K562 (cell line): Measurements from ENCODE around the gene NAV2. TPM values are rescaled to one million over a fixed set of nuclear protein-coding genes. Genes with fewer than 3 reads are reported as not detected.

ENCODE experiments used
- ATAC-seq: fragments of 200-7000 bp; cut with Tn5 transposase; 3 replicates; pipeline ENCODE4 v1.9.1; 2020; ENCODE audit warnings: moderate library complexity
- BruUV-seq: library from RNA; stranded (reverse); fragments of 400-500 nt; replicated peaks from 2 replicates; lab custom pipeline; 2021; lab: Mats Ljungman, UMichigan
- CTCF ChIA-PET: fragments of 300-600 bp; formaldehyde crosslinking; extraction: SDS; loops from one replicate; lab custom pipeline; 2021; ENCODE audit warnings: low intra/inter-chr PET ratio; lab: Yijun Ruan, JAX
- POLR2A ChIA-PET: fragments of 300-600, 350-650 bp; sonication (Branson Sonifier 250); formaldehyde crosslinking; extraction: SDS; loops from one replicate; lab custom pipeline; 2021; ENCODE audit warnings: antibody characterized with exemption, inconsistent platforms; lab: Yijun Ruan, JAX
- DNase-seq, 4 experiments: peaks; one replicate each; pipeline versions ENCODE4 v3.0.0 to v3.0.0-alpha.2; 2011 to 2018; ENCODE audit warnings: low spot score in 3 of 4, mixed read lengths in 3 of 4; ENCODE audit errors: extremely low read depth in 1 of 4
- FAIRE-seq: peaks from 2 replicates; lab custom pipeline; 2011; peaks lifted over from hg19 to GRCh38; lab: Jason Lieb, UNC
- H2AFZ ChIP-seq: 2 replicates; pipeline ENCODE4 v1.6.0; 2011; ENCODE audit warnings: low read depth, low read length, control low read depth, inconsistent platforms
- H3K27ac ChIP-seq: fragments of 200-600 bp; 3 replicates; pipeline ENCODE4 v1.8.0; 2011; ENCODE audit warnings: low read depth, mild to moderate bottlenecking, control low read depth, inconsistent platforms, low read length, moderate library complexity, mixed read lengths; ENCODE audit errors: extremely low read depth
- H3K27me3 ChIP-seq, 2 experiments: fragments of 300-600 bp in 1 of 2; 2 replicates in 1 of 2; 3 replicates in 1 of 2; pipeline versions ENCODE4 v1.6.0 to v1.8.0; 2011; ENCODE audit warnings: inconsistent platforms in 2 of 2, low read length in 2 of 2, mild to moderate bottlenecking in 1 of 2, mixed read lengths in 1 of 2, moderate library complexity in 1 of 2; ENCODE audit not compliant: control insufficient read depth in 2 of 2, insufficient read depth in 2 of 2
- H3K36me3 ChIP-seq: fragments of 300-600 bp; 3 replicates; pipeline ENCODE4 v1.8.0; 2011; ENCODE audit warnings: mild to moderate bottlenecking, low read length, inconsistent platforms; ENCODE audit not compliant: control insufficient read depth, insufficient read depth
- H3K4me1 ChIP-seq, 2 experiments: fragments of 200-600 bp in 1 of 2; replicated peaks in 1 of 2; 2 replicates in 1 of 2; 3 replicates in 1 of 2; pipeline versions ENCODE4 v1.5.1 to v1.8.0; 2011; ENCODE audit warnings: inconsistent platforms in 2 of 2, low read length in 2 of 2, mild to moderate bottlenecking in 1 of 2, mixed read lengths in 1 of 2, moderate library complexity in 1 of 2; ENCODE audit not compliant: control insufficient read depth in 2 of 2, insufficient read depth in 2 of 2
- H3K4me2 ChIP-seq: 2 replicates; pipeline ENCODE4 v1.6.1; 2011; ENCODE audit warnings: low read length, control low read depth, inconsistent platforms, mixed read lengths; ENCODE audit not compliant: insufficient read depth
- H3K4me3 ChIP-seq: fragments of 200-600 bp; sonication (generic), shearing (Covaris generic); 2 replicates; pipeline ENCODE4 v1.5.1; 2016; ENCODE audit warnings: control low read depth, inconsistent platforms
- H3K79me2 ChIP-seq: fragments of 200-600 bp; 3 replicates; pipeline ENCODE4 v1.8.0; 2011; ENCODE audit warnings: low read length, inconsistent platforms; ENCODE audit not compliant: control insufficient read depth, insufficient read depth
- H3K9ac ChIP-seq, 2 experiments: 2 replicates each; pipeline versions ENCODE4 v1.6.0 to v1.6.1; 2011; ENCODE audit warnings: low read depth in 2 of 2, low read length in 2 of 2, control low read depth in 1 of 2, inconsistent platforms in 1 of 2, mild to moderate bottlenecking in 1 of 2, mixed read lengths in 1 of 2; ENCODE audit not compliant: insufficient read depth in 1 of 2
- H3K9me1 ChIP-seq: one replicate; pipeline ENCODE4 v1.6.0; 2011; ENCODE audit warnings: inconsistent platforms, mild to moderate bottlenecking, low read length, moderate library complexity; ENCODE audit not compliant: control insufficient read depth, insufficient read depth
- H3K9me3 ChIP-seq: replicated peaks from 2 replicates; pipeline ENCODE4 v1.5.1; 2011; ENCODE audit warnings: low read depth, low read length, inconsistent platforms; ENCODE audit not compliant: control insufficient read depth, insufficient read depth
- H4K20me1 ChIP-seq: replicated peaks from 2 replicates; pipeline ENCODE4 v1.6.1; 2011; ENCODE audit warnings: low read length, inconsistent platforms, mixed read lengths; ENCODE audit not compliant: control insufficient read depth, insufficient read depth
- DPF2 ChIP-seq: fragments of 450-650 bp; IDR thresholded peaks from 2 replicates; pipeline ENCODE4 v1.6.1; 2016
- ETS1 ChIP-seq: conservative IDR thresholded peaks from 2 replicates; pipeline ENCODE4 v1.6.1; 2011; ENCODE audit warnings: low read depth, mild to moderate bottlenecking, low read length; ENCODE audit not compliant: control insufficient read depth
- GTF2F1 ChIP-seq: IDR thresholded peaks from 2 replicates; pipeline ENCODE4 v1.6.1; 2011; ENCODE audit warnings: low read depth, low read length, improper control_type of control experiment
- JUND ChIP-seq, 2 experiments: IDR thresholded peaks; 2 replicates in 1 of 2; 3 replicates in 1 of 2; pipeline ENCODE4 v1.6.1; 2011; ENCODE audit warnings: borderline replicate concordance in 2 of 2, low read depth in 2 of 2, low read length in 2 of 2, improper control_type of control experiment in 1 of 2, missing biosample characterization in 1 of 2, missing genetic modification characterization in 1 of 2, missing genetic modification reagents in 1 of 2
- RB1 ChIP-seq: fragments of 450-650 bp; IDR thresholded peaks from 2 replicates; pipeline ENCODE4 v1.6.1; 2017; ENCODE audit warnings: low read depth, mild to moderate bottlenecking
- THRB ChIP-seq: fragments of 450-650 bp; formaldehyde crosslinking; conservative IDR thresholded peaks from 2 replicates; pipeline ENCODE4 v1.4.0; 2022; ENCODE audit warnings: mild to moderate bottlenecking, missing genetic modification characterization
- ZNF407 ChIP-seq: fragments of 450-650 bp; IDR thresholded peaks from 2 replicates; pipeline ENCODE4 v1.6.1; 2016; ENCODE audit warnings: low read depth
- WGBS: fragments of 100-300 bp; shearing (Covaris generic); methylation state at CpG from one replicate; pipeline ENCODE4 v1.1.6; 2016; ENCODE audit warnings: low coverage, mixed read lengths; ENCODE audit not compliant: insufficient coverage; ENCODE audit errors: missing lambda C conversion rate; 5-methylcytosine and 5-hydroxymethylcytosine counted together
- in situ Hi-C: fragments of 300-500 bp; cut with MboI; formaldehyde crosslinking; loops from 4 replicates; pipeline ENCODE4 v1.15.0; 2018; ENCODE audit warnings: inconsistent platforms, mixed read lengths
- intact Hi-C: fragments of 100-400 bp; cut with micrococcal nuclease; formaldehyde crosslinking; loops from 2 replicates; pipeline ENCODE4 v1.14.2; 2022
- polyA plus RNA-seq, 8 experiments: library from polyadenylated mRNA; depleted of rRNA in 4 of 8; stranded (reverse) in 5 of 8; unstranded in 3 of 8; fragments of >200 nt; fragmentation: Nextera tagmentation in 2 of 8; fragmentation: Illumina TruSeq in 1 of 8; extraction: Ambion mirVana in 2 of 8; extraction: Trizol in 1 of 8; gene quantifications; 2 replicates each; pipeline versions ENCODE4 v1.2.1 to v1.2.3, GENCODE V29; 2011 to 2014; ENCODE audit warnings: inconsistent platforms in 1 of 8, missing spikeins in 1 of 8
- total RNA-seq, 7 experiments: library from RNA; depleted of rRNA in 6 of 7; stranded (reverse); fragments of >200 nt in 6 of 7; fragmentation: Illumina TruSeq in 2 of 7; extraction: Trizol in 2 of 7; gene quantifications; 2 replicates each; pipeline versions ENCODE4 v1.2.1 to v1.2.3, GENCODE V29; 2011 to 2021; ENCODE audit warnings: low replicate concordance in 1 of 7

NAV2 gene
- total and polyA plus RNA-seq, 9 of the 15 experiments (the other 6 are each of a cell fraction or from before 2014, with no cell fraction given), result 0.03 to 0.35 (median 0.05) TPM

- Histone ChIP-seq H4K20me1 (no peaks in the 10 kb centered on the region; the same call in 1 of the 2 replicates), H3K27ac (no peak overlapping the region), H3K4me2 (no peak overlapping the region; the same call in 1 of the 2 replicates), H3K9me1 (no peaks in the 10 kb centered on the region), H3K27me3 (peaks cover 2 to 25% of the 10 kb centered on the region in 2 experiments; a peak in 4 of 5 replicates), H3K9me3 (no peaks in the 10 kb centered on the region), H3K79me2 (no peaks in the 10 kb centered on the region), H3K36me3 (no peaks in the 10 kb centered on the region), H3K9ac (peak overlapping the region in 1 of 2 experiments; percentile 43; a peak in 1 of 4 replicates), H3K4me3 (no peak overlapping the region), H3K4me1 (peaks cover 0 to 6% of the 10 kb centered on the region in 2 experiments; a peak in 2 of 5 replicates), H2AFZ (no peak overlapping the region)
- DNase-seq (peak; percentile 70 to 78 (median 74)), ATAC-seq (peak; percentile 84), FAIRE-seq (peak; percentile 89)
- ChIA-PET POLR2A (interaction anchor here (0.6 to 1.3 kb wide), 5 partner anchors 11 to 253 kb away, joined by 3 to 4 read pairs (median 3); no protein-coding TSS in a partner anchor), CTCF (interaction anchor here (0.7 to 4.2 kb wide), 7 partner anchors 180 to 1061 kb away, joined by 3 to 29 read pairs (median 5); no protein-coding TSS in a partner anchor)
- in situ Hi-C loops, result loop anchor here (5.0 to 10.0 kb wide), 2 partner anchors 203 to 570 kb away; no protein-coding TSS in a partner anchor
- no TSS peak for BruUV-seq
- 19% methylated on average over 45 of the region's 51 CpGs for WGBS
- intact Hi-C loops, result loop anchor here (1.0 to 5.0 kb wide), 4 partner anchors 181 to 570 kb away; no protein-coding TSS in a partner anchor
- no peak for TF ChIP-seq JUND (IDR thresholded peaks at IDR 0.05; ENCODE audit: borderline replicate concordance, low read depth, low read length)
- no peak for TF ChIP-seq JUND (tag; IDR thresholded peaks at IDR 0.05; ENCODE audit: borderline replicate concordance, low read depth, low read length)
- TF ChIP-seq ZNF407, result no peak
- 0 out of 2 replicates have a peak, but pooled peaks have one; percentile 29 for TF ChIP-seq RB1
- no peak for TF ChIP-seq THRB (CRISPR knock-in tag)
- no peak for TF ChIP-seq GTF2F1
- no peak for TF ChIP-seq ETS1
- TF ChIP-seq DPF2, result no peak
These were observed 419.4 kb downstream of the NAV2 start for GRCh38 chr11:20131788-20132666.
